ENCODE results near the gene ARHGAP20. TPM values are rescaled to one million over a fixed set of nuclear protein-coding genes. Genes with fewer than 3 reads are reported as not detected.

ARHGAP20 gene
- total and polyA plus RNA-seq, 2 of the 4 experiments (the other 2 are of a cell fraction), result 1.4 to 2.5 TPM

GRCh38 chr11:110734790-110735189 lies 22.6 kb upstream of the ARHGAP20 start:
- no peak overlapping the region for H3K4me2 ChIP-seq (ENCODE audit: low read depth, low read length)
- no TSS peak for BruUV-seq (replicated peaks)
- ATAC-seq (ENCODE audit: low read depth) (no peak), DNase-seq (no peak)
- in situ Hi-C loops (cut with MboI; ENCODE audit: low sequenced_read_pairs), result no loop called here
- no peak overlapping the region for H2AK9ac ChIP-seq (replicated peaks; ENCODE audit: low read depth, low read length, poor library complexity)
- no peak overlapping the region for H2BK20ac ChIP-seq (ENCODE audit: low read depth, low read length)
- H3K56ac ChIP-seq (ENCODE audit: extremely low read depth, insufficient read depth, low read length), result no peak overlapping the region; the same call in 1 of the 2 replicates
- no peaks in the 10 kb centered on the region for H3K36me3 ChIP-seq (ENCODE audit: control insufficient read depth, insufficient read depth, low read length)
- H4K8ac ChIP-seq (ENCODE audit: low read depth in 2 of 2, low read length in 2 of 2), result no peak overlapping the region
- ChIA-PET POLR2A (ENCODE audit: unreplicated experiment) (no interaction called here), CTCF (no interaction called here)
- H3K4me1 ChIP-seq (ENCODE audit: control insufficient read depth, insufficient read depth, low read length), result no peaks in the 10 kb centered on the region
- H3K9ac ChIP-seq (ENCODE audit: low read depth, low read length), result no peak overlapping the region
- H2BK15ac ChIP-seq (ENCODE audit: low read depth, low read length), result no peak overlapping the region
- no peak overlapping the region for H2AFZ ChIP-seq (replicated peaks; ENCODE audit: low read length, poor library complexity)
- no peak overlapping the region for H2AK5ac ChIP-seq (ENCODE audit: low read depth, low read length)
- H3K4me3 ChIP-seq (ENCODE audit: insufficient read depth, low read depth, low read length), result no peak overlapping the region
- no peak overlapping the region for H4K5ac ChIP-seq (ENCODE audit: low read depth, low read length)
- H3K4ac ChIP-seq (ENCODE audit: low read depth, low read length), result no peak overlapping the region
- H3K9me1 ChIP-seq (ENCODE audit: insufficient read depth, low read length), result no peaks in the 10 kb centered on the region
- H3K18ac ChIP-seq (ENCODE audit: low read depth, low read length), result no peak overlapping the region
- H3K27me3 ChIP-seq (ENCODE audit: control insufficient read depth, insufficient read depth, low read length), result no peaks in the 10 kb centered on the region
- intact Hi-C loops (cut with micrococcal nuclease), result no loop called here
- no peak for TF ChIP-seq CEBPB (IDR thresholded peaks at IDR 0.05; ENCODE audit: low read depth, low read length)
- TF ChIP-seq USF2 (IDR thresholded peaks at IDR 0.05; ENCODE audit: low read depth, low read length), result no peak
- TF ChIP-seq RAD21 (IDR thresholded peaks at IDR 0.05; ENCODE audit: low read length), result no peak
- no peak for TF ChIP-seq CHD1 (IDR thresholded peaks at IDR 0.05; ENCODE audit: low read depth, low read length)
- no peak for TF ChIP-seq POLR2A (IDR thresholded peaks at IDR 0.05; ENCODE audit: low read depth, low read length)
- no peak for TF ChIP-seq BHLHE40 (IDR thresholded peaks at IDR 0.05; ENCODE audit: low read depth, low read length)
- no peak for TF ChIP-seq RFX5 (IDR thresholded peaks at IDR 0.05; ENCODE audit: low read depth, low read length)
- TF ChIP-seq MAZ (IDR thresholded peaks at IDR 0.05; ENCODE audit: borderline replicate concordance, low read depth, low read length), result no peak
- TF ChIP-seq MAFK (IDR thresholded peaks at IDR 0.05; ENCODE audit: low read depth, low read length), result no peak
- WGBS, 2 experiments (ENCODE audit: extremely low coverage in 2 of 2, insufficient read length in 1 of 2), result 60% methylated on average over 1 of the region's 2 CpGs; no CpG with 5 or more reads in 1 of the 2 experiments
- H3K79me1 ChIP-seq (ENCODE audit: low read depth in 1 of 2, low read length in 2 of 2), result no peaks in the 10 kb centered on the region
- H2BK5ac ChIP-seq (ENCODE audit: low read depth, low read length, poor library complexity, severe bottlenecking), result no peak overlapping the region
- no peak overlapping the region for H4K91ac ChIP-seq (ENCODE audit: insufficient read depth, low read depth, low read length)
- H3K14ac ChIP-seq (replicated peaks; ENCODE audit: low read depth, low read length), result no peak overlapping the region
- dilution Hi-C loops (cut with HindIII; ENCODE audit: low sequenced_read_pairs, unreplicated experiment), result no loop called here
- H2BK120ac ChIP-seq (ENCODE audit: low read depth, low read length), result no peak overlapping the region
- H3K23ac ChIP-seq (ENCODE audit: low read depth, low read length), result no peak overlapping the region
- H4K20me1 ChIP-seq (ENCODE audit: insufficient read depth, low read length), result no peaks in the 10 kb centered on the region
- no peak overlapping the region for H3K27ac ChIP-seq (ENCODE audit: insufficient read depth, low read length)
- H3K9me3 ChIP-seq (ENCODE audit: control insufficient read depth, insufficient read depth, low read length), result no peaks in the 10 kb centered on the region
